Breast epithelium (tissue), 4 donors: ENCODE results near the gene TMEM198. TPM values are rescaled to one million over a fixed set of nuclear protein-coding genes. Genes with fewer than 3 reads are reported as not detected.

Experiments
- DNase-seq, 2 donors: peaks; one replicate each; pipeline ENCODE4 v3.0.0-alpha.2; 2019; ENCODE audit warnings: low spot score in 2 of 2
- H3K27ac ChIP-seq, 2 donors: fragments of 200-600 bp; sonication (generic) in 1 of 2; one replicate each; pipeline ENCODE4 v1.5.1; 2016 to 2019; ENCODE audit warnings: mild to moderate bottlenecking in 1 of 2
- H3K27me3 ChIP-seq, 2 donors: fragments of 200-600 bp; sonication (generic) in 1 of 2; one replicate each; pipeline versions ENCODE4 v1.5.1 to v1.6.0; 2017 to 2019; ENCODE audit warnings: control low read depth in 1 of 2, mild to moderate bottlenecking in 1 of 2
- H3K36me3 ChIP-seq: fragments of 200-600 bp; one replicate; pipeline ENCODE4 v1.5.1; 2019
- H3K4me1 ChIP-seq, 2 donors: fragments of 200-600 bp; sonication (generic); one replicate each; pipeline ENCODE4 v1.5.1; 2016 to 2019; ENCODE audit warnings: control low read depth in 1 of 2
- H3K4me3 ChIP-seq, 3 donors: fragments of 200-600 bp; sonication (generic); 1 replicate in 2 of 3; 2 replicates in 1 of 3; pipeline ENCODE4 v1.5.1; 2016 to 2019; ENCODE audit warnings: mild to moderate bottlenecking in 3 of 3, moderate library complexity in 2 of 3
- H3K9me3 ChIP-seq, 2 donors: fragments of 200-600 bp; sonication (generic) in 1 of 2; one replicate each; pipeline ENCODE4 v1.5.1; 2016 to 2019; ENCODE audit warnings: control low read depth in 1 of 2
- CTCF ChIP-seq, 3 donors: fragments of 450-650 bp; IDR thresholded peaks; one replicate each; pipeline ENCODE4 v1.5.1; 2016 to 2017; ENCODE audit warnings: antibody characterized with exemption in 3 of 3, mild to moderate bottlenecking in 3 of 3, moderate library complexity in 3 of 3
- POLR2A ChIP-seq: fragments of 450-650 bp; IDR thresholded peaks from one replicate; pipeline ENCODE4 v1.6.1; 2016; ENCODE audit warnings: antibody characterized with exemption, mild to moderate bottlenecking, moderate library complexity
- POLR2AphosphoS5 ChIP-seq, 3 donors: sonication (generic); formaldehyde crosslinking; IDR thresholded peaks; one replicate each; pipeline ENCODE4 v1.6.1; 2017; ENCODE audit warnings: antibody characterized with exemption in 3 of 3
- intact Hi-C: fragments of 100-400 bp; cut with DNase I; formaldehyde crosslinking; loops from one replicate; pipeline ENCODE4 v1.15.1; 2023; ENCODE audit warnings: low total_unique reads
- total RNA-seq, 3 donors: library from RNA; depleted of rRNA; stranded (reverse); fragments of >200 nt; gene quantifications; one replicate each; pipeline ENCODE4 v1.1.0, GENCODE V29; 2016

Gene TMEM198
- total RNA-seq, 3 donors from 2014 or later = 1.6 to 1.9 (median 1.8) TPM

GRCh38 chr2:219512524-219513216, 31.2 kb upstream of the TMEM198 start:
- intact Hi-C loops = no loop called here
- Histone ChIP-seq H3K4me3 (no peak overlapping the region), H3K27ac (no peak overlapping the region), H3K9me3 (no peaks in the 10 kb centered on the region), H3K36me3 (no peaks in the 10 kb centered on the region), H3K27me3 (peaks cover 0 to 25% of the 10 kb centered on the region in 2 donors), H3K4me1 (no peaks in the 10 kb centered on the region)
- no peak for TF ChIP-seq CTCF (IDR thresholded peaks at IDR 0.05)
- no peak for DNase-seq

- no peak overlapping the region for H3K4me3 ChIP-seq
- DNase-seq = no peak
- no peaks in the 10 kb centered on the region for H3K9me3 ChIP-seq
- intact Hi-C loops = no loop called here
- H3K27ac ChIP-seq = no peak overlapping the region
- TF ChIP-seq POLR2AphosphoS5 (IDR thresholded peaks at IDR 0.05) (no peak), POLR2A (no peak), CTCF (IDR thresholded peaks at IDR 0.05) (no peak)
- H3K36me3 ChIP-seq = no peaks in the 10 kb centered on the region
- H3K27me3 ChIP-seq = peaks cover 0 to 25% of the 10 kb centered on the region in 2 donors
- H3K4me1 ChIP-seq = no peaks in the 10 kb centered on the region
Observed at GRCh38 chr2:219513787-219514186, 30.0 kb upstream of the TMEM198 start.

- TF ChIP-seq CTCF (IDR thresholded peaks at IDR 0.05) (no peak), POLR2AphosphoS5 (IDR thresholded peaks at IDR 0.05) (no peak), POLR2A (no peak)
- Histone ChIP-seq H3K27ac (no peak within 1 kb of the TSS), H3K4me3 (no peak within 1 kb of the TSS), H3K27me3 (peaks cover 0 to 21% of the 10 kb centered on the region in 2 donors), H3K9me3 (no peaks in the 10 kb centered on the region), H3K36me3 (no peaks in the 10 kb centered on the region), H3K4me1 (no peaks in the 10 kb centered on the region)
- no peak for DNase-seq
- intact Hi-C loops = no loop called here
Observed at GRCh38 chr2:219514196-219514761, 29.5 kb upstream of the TMEM198 start, which contains the start of gene ASIC4. Gene ASIC4, plus strand, starts transcription at chr2:219514482. Its CDS starts 243 bp downstream, at chr2:219514725.

GRCh38 chr2:219514836-219515235, 29.0 kb upstream of the TMEM198 start:
- H3K36me3 ChIP-seq = no peaks in the 10 kb centered on the region
- no peak for DNase-seq
- no peak overlapping the region for H3K4me3 ChIP-seq
- intact Hi-C loops = no loop called here
- H3K27me3 ChIP-seq = peaks cover 0 to 20% of the 10 kb centered on the region in 2 donors
- no peaks in the 10 kb centered on the region for H3K9me3 ChIP-seq
- H3K4me1 ChIP-seq = no peaks in the 10 kb centered on the region
- TF ChIP-seq CTCF (IDR thresholded peaks at IDR 0.05) = no peak
- no peak for TF ChIP-seq POLR2A
- TF ChIP-seq POLR2AphosphoS5 (IDR thresholded peaks at IDR 0.05) = no peak
- H3K27ac ChIP-seq = no peak overlapping the region

GRCh38 chr2:219515874-219516629, 27.8 kb upstream of the TMEM198 start:
- intact Hi-C loops = no loop called here
- TF ChIP-seq CTCF (IDR thresholded peaks at IDR 0.05) = no peak
- no peak for TF ChIP-seq POLR2A
- TF ChIP-seq POLR2AphosphoS5 (IDR thresholded peaks at IDR 0.05) = no peak
- H3K27me3 ChIP-seq = peaks cover 0 to 13% of the 10 kb centered on the region in 2 donors

More at GRCh38 chr2:219515874-219516629, 27.8 kb upstream of the TMEM198 start:
- Histone ChIP-seq H3K9me3 (no peaks in the 10 kb centered on the region), H3K36me3 (no peaks in the 10 kb centered on the region), H3K4me3 (no peak overlapping the region), H3K4me1 (no peaks in the 10 kb centered on the region), H3K27ac (no peak overlapping the region)
- no peak for DNase-seq
